A673 (cell line): Measurements from ENCODE around the gene CDK5RAP1. TPM values are rescaled to one million over a fixed set of nuclear protein-coding genes. Genes with fewer than 3 reads are reported as not detected.

ENCODE experiments used
- BruUV-seq: library from RNA; stranded (reverse); fragments of 400-500 nt; replicated peaks from 2 replicates; lab custom pipeline; 2021; lab: Mats Ljungman, UMichigan
- CTCF ChIA-PET: fragments of 300-600 bp; sonication (Branson Sonifier 250); formaldehyde crosslinking; loops from one replicate; lab custom pipeline; 2022; ENCODE audit warnings: antibody characterized with exemption; lab: Charles Lee
- POLR2A ChIA-PET: fragments of 300-600 bp; sonication (Branson Sonifier 250); formaldehyde crosslinking; loops from one replicate; lab custom pipeline; 2022; ENCODE audit warnings: antibody characterized with exemption; ENCODE audit not compliant: low non-redundant PET; lab: Charles Lee
- DNase-seq: peaks from one replicate; pipeline ENCODE4 v3.0.0-alpha.2; 2015; ENCODE audit warnings: low spot score
- H3K27ac ChIP-seq: fragments of 200-600 bp; sonication (generic); 2 replicates; pipeline ENCODE4 v1.5.1; 2016; ENCODE audit warnings: mixed run types, low read depth, mild to moderate bottlenecking, mixed read lengths, antibody characterized with exemption, low read length; ENCODE audit not compliant: poor library complexity, severe bottlenecking
- H3K27me3 ChIP-seq: fragments of 200-600 bp; sonication (generic); replicated peaks from 2 replicates; pipeline ENCODE4 v1.6.1; 2017; ENCODE audit warnings: mixed run types, low read depth, mild to moderate bottlenecking, mixed read lengths, antibody characterized with exemption, low read length; ENCODE audit not compliant: insufficient read depth, poor library complexity
- H3K36me3 ChIP-seq: fragments of 200-600 bp; sonication (generic); 2 replicates; pipeline ENCODE4 v1.6.1; 2016; ENCODE audit warnings: mixed run types, mild to moderate bottlenecking, mixed read lengths, antibody characterized with exemption, low read length; ENCODE audit not compliant: insufficient read depth, poor library complexity, severe bottlenecking
- H3K4me1 ChIP-seq: fragments of 200-600 bp; sonication (generic); 2 replicates; pipeline ENCODE4 v1.6.1; 2017; ENCODE audit warnings: mixed run types, mild to moderate bottlenecking, mixed read lengths, antibody characterized with exemption, low read length; ENCODE audit not compliant: insufficient read depth, poor library complexity, severe bottlenecking
- H3K4me3 ChIP-seq: fragments of 200-600 bp; sonication (generic); 2 replicates; pipeline ENCODE4 v1.5.1; 2016; ENCODE audit warnings: low read depth, mixed run types, mild to moderate bottlenecking, mixed read lengths, low read length; ENCODE audit not compliant: poor library complexity, severe bottlenecking
- H3K9me3 ChIP-seq: fragments of 200-600 bp; sonication (generic); 2 replicates; pipeline ENCODE4 v1.6.1; 2016; ENCODE audit warnings: mixed run types, low read depth, mild to moderate bottlenecking, mixed read lengths, antibody characterized with exemption, low read length; ENCODE audit not compliant: poor library complexity, severe bottlenecking
- CTCF ChIP-seq: fragments of 300-800, 200-600 bp; sonication (generic); conservative IDR thresholded peaks from 2 replicates; pipeline ENCODE4 v1.5.1; 2017; ENCODE audit warnings: low read depth, mild to moderate bottlenecking, antibody characterized with exemption, low read length, moderate library complexity, mixed read lengths
- EZH2 ChIP-seq: fragments of 200-600 bp; sonication (generic); IDR thresholded peaks from 2 replicates; pipeline ENCODE4 v1.6.1; 2017; ENCODE audit warnings: borderline replicate concordance, low read depth, mild to moderate bottlenecking, mixed read lengths, antibody characterized with exemption, low read length; ENCODE audit not compliant: poor library complexity, severe bottlenecking
- intact Hi-C: fragments of 100-400 bp; cut with micrococcal nuclease; formaldehyde crosslinking; loops from one replicate; pipeline ENCODE4 v1.10.0; 2022; ENCODE audit not compliant: unreplicated experiment
- total RNA-seq: library from RNA; stranded (reverse); gene quantifications from 2 replicates; pipeline ENCODE4 v1.2.3, GENCODE V29; 2021

Gene CDK5RAP1
- total RNA-seq, 1 experiment from 2014 or later, result 52.7 TPM

- Histone ChIP-seq H3K27ac (no peak overlapping the region), H3K36me3 (no peaks in the 10 kb centered on the region), H3K4me1 (no peaks in the 10 kb centered on the region), H3K27me3 (peaks cover 11% of the 10 kb centered on the region), H3K9me3 (no peaks in the 10 kb centered on the region), H3K4me3 (no peak overlapping the region)
- TF ChIP-seq EZH2 (no peak), CTCF (no peak)
- CTCF ChIA-PET, result no interaction called here
- DNase-seq, result no peak
- no TSS peak for BruUV-seq
- intact Hi-C loops, result no loop called here
- POLR2A ChIA-PET, result no interaction called here
Observed at GRCh38 chr20:33316958-33317357, 84.4 kb downstream of the CDK5RAP1 start.

- intact Hi-C loops, result no loop called here
- Histone ChIP-seq H3K27ac (no peak overlapping the region), H3K9me3 (no peaks in the 10 kb centered on the region), H3K27me3 (peaks cover 11% of the 10 kb centered on the region), H3K4me1 (no peaks in the 10 kb centered on the region), H3K36me3 (no peaks in the 10 kb centered on the region), H3K4me3 (no peak overlapping the region)
- POLR2A ChIA-PET, result no interaction called here
- CTCF ChIA-PET, result no interaction called here
- BruUV-seq, result no TSS peak
- TF ChIP-seq EZH2 (no peak), CTCF (no peak)
- DNase-seq, result no peak
Observed at GRCh38 chr20:33316343-33316742, 85.0 kb downstream of the CDK5RAP1 start.

GRCh38 chr20:33313686-33314314 lies 87.5 kb downstream of the CDK5RAP1 start:
- no peak for TF ChIP-seq CTCF
- TF ChIP-seq EZH2, result no peak
- Histone ChIP-seq H3K36me3 (no peaks in the 10 kb centered on the region), H3K4me3 (no peak overlapping the region), H3K9me3 (no peaks in the 10 kb centered on the region), H3K27me3 (peaks cover 5% of the 10 kb centered on the region), H3K27ac (no peak overlapping the region), H3K4me1 (no peaks in the 10 kb centered on the region)
- CTCF ChIA-PET, result no interaction called here
- BruUV-seq, result no TSS peak
- DNase-seq, result no peak
- POLR2A ChIA-PET, result no interaction called here
- intact Hi-C loops, result no loop called here
